ENCODE measurements around the gene PRKAG2.

PRKAG2 gene

DNA sequence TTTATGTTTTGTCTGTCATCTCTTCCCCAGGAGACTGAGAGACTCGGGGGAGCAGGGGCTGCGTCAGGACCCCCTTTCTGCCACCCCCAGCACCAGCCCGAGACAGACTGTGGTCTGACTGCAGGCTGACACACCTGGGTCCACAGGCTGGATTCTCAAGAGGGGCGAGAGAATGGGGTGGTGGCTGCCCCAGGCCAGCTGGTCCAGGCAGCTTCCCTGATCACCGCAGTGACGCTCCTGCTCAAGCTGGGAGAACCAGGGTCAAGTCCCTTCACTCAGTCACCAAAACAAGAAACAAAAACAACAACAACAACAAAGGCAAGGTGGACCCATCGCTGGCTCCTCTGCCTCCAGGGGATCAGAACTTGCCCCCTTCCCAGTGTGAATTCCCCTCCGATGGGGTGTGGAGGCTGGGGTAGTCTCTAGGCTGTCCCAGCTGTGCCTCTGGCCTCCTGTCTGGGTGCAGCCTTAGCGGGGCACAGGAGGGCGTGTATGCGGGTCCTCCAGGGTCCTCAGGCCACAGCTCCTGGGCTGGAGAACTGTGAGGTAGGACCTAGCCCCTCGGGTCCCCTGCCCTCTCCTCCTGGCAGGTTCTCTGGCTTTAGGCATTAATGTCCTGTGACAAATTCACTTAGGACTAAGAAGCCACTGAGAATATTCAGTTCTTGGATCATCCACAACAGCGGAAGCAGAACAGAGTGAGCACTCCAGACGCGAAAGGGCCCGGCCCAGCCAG, 40.6 kb downstream of the PRKAG2 start:
- Histone ChIP-seq H3K27me3 (ENCODE audit: control insufficient read depth, insufficient read depth, low read length, poor library complexity, severe bottlenecking) (peaks cover 19% of the 10 kb centered on the region), H3K4me3 (ENCODE audit: insufficient read depth, low read depth, low read length) (no peak overlapping the region), H3K4me1 (ENCODE audit: control insufficient read depth, insufficient read depth, low read length) (peaks cover 20% of the 10 kb centered on the region), H3K27ac (ENCODE audit: insufficient read depth, low read depth, low read length, poor library complexity, severe bottlenecking) (no peak overlapping the region), H3K9me3 (ENCODE audit: control insufficient read depth, low read length) (no peaks in the 10 kb centered on the region), H3K36me3 (ENCODE audit: control insufficient read depth, insufficient read depth, low read length) (no peaks in the 10 kb centered on the region)
- 89 to 92% methylated on average over 16 of the region's 16 CpGs for WGBS, 2 experiments

GRCh38 chr7:151835636-151836035, 41.3 kb downstream of the PRKAG2 start:
- Histone ChIP-seq H3K4me1 (ENCODE audit: control insufficient read depth, insufficient read depth, low read length) (peaks cover 20% of the 10 kb centered on the region), H3K27ac (ENCODE audit: insufficient read depth, low read depth, low read length, poor library complexity, severe bottlenecking) (no peak overlapping the region), H3K36me3 (ENCODE audit: control insufficient read depth, insufficient read depth, low read length) (no peaks in the 10 kb centered on the region), H3K4me3 (ENCODE audit: insufficient read depth, low read depth, low read length) (no peak overlapping the region), H3K9me3 (ENCODE audit: control insufficient read depth, low read length) (no peaks in the 10 kb centered on the region), H3K27me3 (ENCODE audit: control insufficient read depth, insufficient read depth, low read length, poor library complexity, severe bottlenecking) (peaks cover 19% of the 10 kb centered on the region)
- WGBS, 2 experiments: 92 to 93% methylated on average over 9 of the region's 9 CpGs

DNA sequence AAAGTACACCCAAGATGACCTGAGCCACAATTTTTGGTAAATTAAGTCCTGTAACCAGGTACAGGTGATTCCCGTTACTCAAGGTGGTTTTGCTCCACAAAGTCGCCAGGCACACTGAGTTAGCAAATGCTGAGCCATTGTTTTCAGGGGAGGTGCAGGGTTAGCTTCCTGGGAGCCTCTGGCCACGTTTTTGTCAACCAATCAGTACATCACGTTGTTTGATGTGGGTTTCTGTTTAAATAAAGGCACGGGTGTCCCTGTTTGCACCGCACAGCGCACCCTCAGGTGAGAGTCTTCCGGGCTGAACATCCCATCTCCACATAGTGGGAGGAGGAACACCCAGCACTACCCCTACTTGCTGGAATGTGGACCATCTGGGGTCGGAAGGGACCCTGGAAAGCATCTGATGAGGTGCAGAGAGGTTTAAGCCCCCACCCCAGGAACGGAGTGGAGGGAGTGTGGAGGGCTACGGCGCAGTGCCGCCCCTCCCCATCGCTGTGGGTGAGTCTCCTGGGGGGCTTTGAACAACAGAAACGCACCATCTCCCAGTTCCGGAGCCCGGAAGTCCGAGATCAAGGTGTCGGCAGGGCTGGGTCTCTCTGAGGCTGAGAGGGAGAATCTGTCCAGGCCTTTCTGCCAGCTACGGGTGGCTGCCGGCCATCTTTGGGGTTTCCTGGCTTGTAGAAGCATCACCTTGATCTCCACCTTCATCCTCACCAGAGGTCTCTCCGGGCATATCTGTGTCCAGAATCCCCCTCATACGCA, 42.5 kb downstream of the PRKAG2 start:
- 88 to 90% methylated on average over 23 of the region's 23 CpGs for WGBS, 2 experiments
- Histone ChIP-seq H3K4me1 (ENCODE audit: control insufficient read depth, insufficient read depth, low read length) (peaks cover 20% of the 10 kb centered on the region), H3K27me3 (ENCODE audit: control insufficient read depth, insufficient read depth, low read length, poor library complexity, severe bottlenecking) (peaks cover 19% of the 10 kb centered on the region), H3K27ac (ENCODE audit: insufficient read depth, low read depth, low read length, poor library complexity, severe bottlenecking) (no peak overlapping the region), H3K36me3 (ENCODE audit: control insufficient read depth, insufficient read depth, low read length) (no peaks in the 10 kb centered on the region), H3K9me3 (ENCODE audit: control insufficient read depth, low read length) (no peaks in the 10 kb centered on the region), H3K4me3 (ENCODE audit: insufficient read depth, low read depth, low read length) (no peak overlapping the region)

GRCh38 chr7:151833691-151834090, 43.2 kb downstream of the PRKAG2 start:
- H3K4me1 ChIP-seq (ENCODE audit: control insufficient read depth, insufficient read depth, low read length): peaks cover 20% of the 10 kb centered on the region
- no peak overlapping the region for H3K4me3 ChIP-seq (ENCODE audit: insufficient read depth, low read depth, low read length)
- whole genome bisulfite sequencing, 2 experiments: 77 to 92% methylated on average over 3 to 7 of the region's 7 CpGs

DNA sequence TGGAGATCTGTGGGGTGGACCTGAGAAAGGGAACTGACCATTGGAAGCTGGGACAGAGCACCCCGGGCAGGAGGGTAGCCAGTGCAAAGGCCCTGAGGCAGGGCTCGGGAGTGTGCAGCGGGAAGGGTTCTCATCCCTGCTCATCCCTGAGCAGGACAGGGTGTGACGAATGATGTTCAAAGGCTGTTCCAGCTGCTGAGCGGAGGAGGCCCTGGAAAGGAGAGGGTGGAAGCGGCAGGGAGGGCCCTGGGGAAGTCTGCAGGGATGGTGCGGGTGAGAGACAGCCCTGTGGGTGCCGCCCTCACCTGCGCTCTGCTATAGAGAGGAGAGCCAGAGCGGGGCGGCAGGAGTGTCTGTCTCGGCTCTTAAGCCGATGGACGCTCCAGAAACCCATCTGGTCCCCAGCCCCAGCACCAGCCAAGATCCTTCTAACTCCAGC, 43.7 kb downstream of the PRKAG2 start:
- H3K27me3 ChIP-seq (ENCODE audit: control insufficient read depth, insufficient read depth, low read length, poor library complexity, severe bottlenecking): peaks cover 14% of the 10 kb centered on the region
- H3K9me3 ChIP-seq (ENCODE audit: control insufficient read depth, low read length): no peaks in the 10 kb centered on the region
- H3K4me1 ChIP-seq (ENCODE audit: control insufficient read depth, insufficient read depth, low read length): peaks cover 16% of the 10 kb centered on the region
- H3K36me3 ChIP-seq (ENCODE audit: control insufficient read depth, insufficient read depth, low read length): no peaks in the 10 kb centered on the region
- WGBS, 2 experiments: 93 to 94% methylated on average over 14 of the region's 14 CpGs
- H3K27ac ChIP-seq (ENCODE audit: insufficient read depth, low read depth, low read length, poor library complexity, severe bottlenecking): no peak overlapping the region
- H3K4me3 ChIP-seq (ENCODE audit: insufficient read depth, low read depth, low read length): no peak overlapping the region

More at GRCh38 chr7:151833691-151834090, 43.2 kb downstream of the PRKAG2 start:
- H3K36me3 ChIP-seq (ENCODE audit: control insufficient read depth, insufficient read depth, low read length): no peaks in the 10 kb centered on the region
- no peaks in the 10 kb centered on the region for H3K9me3 ChIP-seq (ENCODE audit: control insufficient read depth, low read length)
- H3K27me3 ChIP-seq (ENCODE audit: control insufficient read depth, insufficient read depth, low read length, poor library complexity, severe bottlenecking): peaks cover 14% of the 10 kb centered on the region
- no peak overlapping the region for H3K27ac ChIP-seq (ENCODE audit: insufficient read depth, low read depth, low read length, poor library complexity, severe bottlenecking)

GRCh38 chr7:151832656-151833055, 44.3 kb downstream of the PRKAG2 start:
- no peaks in the 10 kb centered on the region for H3K36me3 ChIP-seq (ENCODE audit: control insufficient read depth, insufficient read depth, low read length)
- H3K27me3 ChIP-seq (ENCODE audit: control insufficient read depth, insufficient read depth, low read length, poor library complexity, severe bottlenecking): peaks cover 14% of the 10 kb centered on the region

GRCh38 chr7:151832138-151832537, 44.8 kb downstream of the PRKAG2 start:
- H3K4me3 ChIP-seq (ENCODE audit: insufficient read depth, low read depth, low read length): no peak overlapping the region
- H3K9me3 ChIP-seq (ENCODE audit: control insufficient read depth, low read length): no peaks in the 10 kb centered on the region
- peaks cover 14% of the 10 kb centered on the region for H3K27me3 ChIP-seq (ENCODE audit: control insufficient read depth, insufficient read depth, low read length, poor library complexity, severe bottlenecking)
- no peak overlapping the region for H3K27ac ChIP-seq (ENCODE audit: insufficient read depth, low read depth, low read length, poor library complexity, severe bottlenecking)
- peaks cover 6% of the 10 kb centered on the region for H3K4me1 ChIP-seq (ENCODE audit: control insufficient read depth, insufficient read depth, low read length)
- WGBS, 2 experiments: 89 to 93% methylated on average over 5 of the region's 5 CpGs
- no peaks in the 10 kb centered on the region for H3K36me3 ChIP-seq (ENCODE audit: control insufficient read depth, insufficient read depth, low read length)

More at GRCh38 chr7:151832656-151833055, 44.3 kb downstream of the PRKAG2 start:
- no peaks in the 10 kb centered on the region for H3K9me3 ChIP-seq (ENCODE audit: control insufficient read depth, low read length)
- H3K4me1 ChIP-seq (ENCODE audit: control insufficient read depth, insufficient read depth, low read length): peaks cover 11% of the 10 kb centered on the region
- no peak overlapping the region for H3K4me3 ChIP-seq (ENCODE audit: insufficient read depth, low read depth, low read length)
- H3K27ac ChIP-seq (ENCODE audit: insufficient read depth, low read depth, low read length, poor library complexity, severe bottlenecking): no peak overlapping the region
- 94 to 95% methylated on average over 11 of the region's 11 CpGs for WGBS, 2 experiments

DNA sequence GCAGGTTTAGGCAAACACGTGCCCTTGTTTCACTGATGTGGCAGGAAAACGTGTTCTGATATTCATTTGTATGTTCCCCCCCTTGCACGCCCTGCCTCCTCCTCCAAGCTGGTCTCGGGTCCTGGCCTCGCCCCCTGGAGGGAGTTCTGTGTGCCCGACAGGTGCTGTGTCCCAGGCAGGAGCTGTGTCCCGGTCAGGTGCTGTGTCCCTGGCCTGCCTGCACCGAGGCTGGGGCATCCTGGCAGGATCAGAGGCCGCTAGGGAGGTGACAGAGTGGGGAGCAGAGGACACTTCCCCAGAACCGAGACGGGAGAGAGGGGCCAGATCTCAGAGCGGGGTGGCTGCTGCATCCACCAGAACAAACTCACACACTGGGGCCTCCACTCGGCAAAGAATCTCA, 45.3 kb downstream of the PRKAG2 start:
- Histone ChIP-seq H3K27me3 (ENCODE audit: control insufficient read depth, insufficient read depth, low read length, poor library complexity, severe bottlenecking) (peaks cover 12% of the 10 kb centered on the region), H3K36me3 (ENCODE audit: control insufficient read depth, insufficient read depth, low read length) (no peaks in the 10 kb centered on the region), H3K4me1 (ENCODE audit: control insufficient read depth, insufficient read depth, low read length) (peaks cover under 1% of the 10 kb centered on the region), H3K4me3 (ENCODE audit: insufficient read depth, low read depth, low read length) (no peak overlapping the region), H3K9me3 (ENCODE audit: control insufficient read depth, low read length) (no peaks in the 10 kb centered on the region), H3K27ac (ENCODE audit: insufficient read depth, low read depth, low read length, poor library complexity, severe bottlenecking) (no peak overlapping the region)
- 88 to 89% methylated on average over 13 of the region's 13 CpGs for WGBS, 2 experiments

DNA sequence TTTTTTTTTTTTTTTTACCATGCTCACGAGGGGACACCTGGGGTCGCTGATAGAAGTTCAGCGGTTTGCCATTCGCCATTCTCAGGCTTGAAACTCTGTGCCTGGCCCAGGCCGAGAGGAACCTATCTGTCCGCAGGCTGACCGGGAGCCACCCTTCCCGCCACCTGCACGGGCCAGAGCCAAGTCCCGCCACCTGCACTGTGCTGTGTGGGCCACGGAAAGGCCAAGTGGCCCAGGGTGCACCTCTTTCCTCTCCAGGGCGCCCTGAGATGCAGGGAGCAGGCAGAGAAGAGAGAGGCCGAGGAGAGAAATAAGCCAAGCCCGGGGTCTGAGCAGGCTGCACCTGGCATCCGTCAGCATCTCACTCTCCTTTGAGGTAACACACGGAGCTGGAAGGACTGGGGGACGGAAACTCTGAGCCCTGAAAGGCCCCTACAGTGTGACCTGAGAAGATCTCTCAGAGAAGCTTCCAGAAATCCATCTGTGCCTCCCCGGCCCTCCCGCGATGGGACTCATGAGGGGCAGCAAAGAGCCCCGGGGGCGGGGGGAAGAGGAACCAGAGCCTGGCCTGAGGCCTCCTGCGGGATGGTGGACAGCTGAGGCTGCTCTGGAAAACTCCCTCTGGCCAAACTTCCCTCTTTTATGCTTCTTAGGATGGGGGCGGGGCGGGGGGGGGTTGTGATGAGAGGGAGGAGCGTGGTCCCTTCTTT, 46.6 kb downstream of the PRKAG2 start:
- Histone ChIP-seq H3K27ac (ENCODE audit: insufficient read depth, low read depth, low read length, poor library complexity, severe bottlenecking) (no peak overlapping the region), H3K9me3 (ENCODE audit: control insufficient read depth, low read length) (no peaks in the 10 kb centered on the region), H3K4me1 (ENCODE audit: control insufficient read depth, insufficient read depth, low read length) (no peaks in the 10 kb centered on the region), H3K4me3 (ENCODE audit: insufficient read depth, low read depth, low read length) (no peak overlapping the region), H3K36me3 (ENCODE audit: control insufficient read depth, insufficient read depth, low read length) (no peaks in the 10 kb centered on the region), H3K27me3 (ENCODE audit: control insufficient read depth, insufficient read depth, low read length, poor library complexity, severe bottlenecking) (no peaks in the 10 kb centered on the region)
- 83% methylated on average over 23 to 25 of the region's 26 CpGs for WGBS, 2 experiments

- no peak overlapping the region for H3K27ac ChIP-seq (ENCODE audit: insufficient read depth, low read depth, low read length, poor library complexity, severe bottlenecking)
- 92% methylated on average over 13 of the region's 13 CpGs for WGBS, 2 experiments
- H3K4me1 ChIP-seq (ENCODE audit: control insufficient read depth, insufficient read depth, low read length): no peaks in the 10 kb centered on the region
- H3K36me3 ChIP-seq (ENCODE audit: control insufficient read depth, insufficient read depth, low read length): no peaks in the 10 kb centered on the region
- H3K27me3 ChIP-seq (ENCODE audit: control insufficient read depth, insufficient read depth, low read length, poor library complexity, severe bottlenecking): no peaks in the 10 kb centered on the region
- no peak overlapping the region for H3K4me3 ChIP-seq (ENCODE audit: insufficient read depth, low read depth, low read length)
- no peaks in the 10 kb centered on the region for H3K9me3 ChIP-seq (ENCODE audit: control insufficient read depth, low read length)
Measured at GRCh38 chr7:151829707-151830106, 47.2 kb downstream of the PRKAG2 start.

Data from ectodermal cell (in vitro differentiated cells).